Suprapubic skin (tissue), 3 donors: ENCODE results near the gene CLBA1.

Experiments
- POLR2A ChIP-seq, 2 donors: fragments of 450-650 bp; IDR thresholded peaks; one replicate each; pipeline ENCODE4 v1.6.1; 2017; ENCODE audit warnings: antibody characterized with exemption in 2 of 2, mild to moderate bottlenecking in 2 of 2, moderate library complexity in 2 of 2
- TF ChIP-seq, protein P1 (sequence below), 2 donors: fragments of 200-600 bp in 1 of 2; fragments of 450-650 bp in 1 of 2; sonication (generic) in 1 of 2; IDR thresholded peaks; one replicate each; pipeline ENCODE4 v1.5.1; 2016 to 2019; ENCODE audit warnings: antibody characterized with exemption in 2 of 2, mild to moderate bottlenecking in 1 of 2, moderate library complexity in 1 of 2

DNA sequence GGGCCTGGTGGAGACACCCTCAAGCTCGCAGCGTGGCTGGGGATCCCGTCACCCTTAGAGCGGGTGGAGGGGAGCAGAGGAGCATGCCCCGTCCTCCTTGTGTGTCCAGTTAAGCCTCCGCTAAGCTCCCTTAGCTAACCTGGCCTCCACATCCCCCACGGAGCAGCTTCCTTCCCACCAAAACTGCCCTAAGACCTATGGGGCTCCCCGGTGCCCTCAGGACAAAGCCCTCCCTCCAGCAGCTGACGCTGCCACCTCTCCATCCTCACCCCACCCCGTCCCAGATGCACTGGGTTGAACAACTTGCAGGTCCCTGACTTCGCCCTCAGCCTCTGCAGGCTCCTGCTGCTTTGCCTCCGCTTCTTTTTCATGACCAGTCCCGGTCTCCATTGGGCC lies 11.4 kb upstream of the CLBA1 start:
- TF ChIP-seq, protein P1, sequence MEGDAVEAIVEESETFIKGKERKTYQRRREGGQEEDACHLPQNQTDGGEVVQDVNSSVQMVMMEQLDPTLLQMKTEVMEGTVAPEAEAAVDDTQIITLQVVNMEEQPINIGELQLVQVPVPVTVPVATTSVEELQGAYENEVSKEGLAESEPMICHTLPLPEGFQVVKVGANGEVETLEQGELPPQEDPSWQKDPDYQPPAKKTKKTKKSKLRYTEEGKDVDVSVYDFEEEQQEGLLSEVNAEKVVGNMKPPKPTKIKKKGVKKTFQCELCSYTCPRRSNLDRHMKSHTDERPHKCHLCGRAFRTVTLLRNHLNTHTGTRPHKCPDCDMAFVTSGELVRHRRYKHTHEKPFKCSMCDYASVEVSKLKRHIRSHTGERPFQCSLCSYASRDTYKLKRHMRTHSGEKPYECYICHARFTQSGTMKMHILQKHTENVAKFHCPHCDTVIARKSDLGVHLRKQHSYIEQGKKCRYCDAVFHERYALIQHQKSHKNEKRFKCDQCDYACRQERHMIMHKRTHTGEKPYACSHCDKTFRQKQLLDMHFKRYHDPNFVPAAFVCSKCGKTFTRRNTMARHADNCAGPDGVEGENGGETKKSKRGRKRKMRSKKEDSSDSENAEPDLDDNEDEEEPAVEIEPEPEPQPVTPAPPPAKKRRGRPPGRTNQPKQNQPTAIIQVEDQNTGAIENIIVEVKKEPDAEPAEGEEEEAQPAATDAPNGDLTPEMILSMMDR (IDR thresholded peaks at IDR 0.05) = no peak
- no peak for TF ChIP-seq POLR2A (IDR thresholded peaks at IDR 0.05)
